BE2C (cell line): ENCODE results near the gene HAT1.

Experiments
- DNase-seq: peaks from one replicate; pipeline ENCODE4 v3.0.0-alpha.2; 2020
- H3K27me3 ChIP-seq: fragments of 250-450 bp; sonication (Bioruptor Pico); 2 replicates; pipeline ENCODE4 v1.5.1; 2020; ENCODE audit warnings: mild to moderate bottlenecking
- H3K36me3 ChIP-seq: fragments of 250-450 bp; sonication (Bioruptor Pico); 2 replicates; pipeline ENCODE4 v1.5.1; 2020; ENCODE audit warnings: mild to moderate bottlenecking
- H3K4me1 ChIP-seq: fragments of 250-450 bp; sonication (Bioruptor Pico); 2 replicates; pipeline ENCODE4 v1.5.1; 2020
- H3K4me3 ChIP-seq: 2 replicates; pipeline ENCODE4 v1.5.1; 2011; ENCODE audit warnings: low read depth, low read length
- H3K9me3 ChIP-seq: fragments of 250-450 bp; sonication (Bioruptor Pico); 2 replicates; pipeline ENCODE4 v1.5.1; 2020
- CTCF ChIP-seq: IDR thresholded peaks from 2 replicates; pipeline ENCODE4 v1.5.1; 2012; ENCODE audit warnings: mild to moderate bottlenecking, low read depth, low read length

Gene HAT1

DNA sequence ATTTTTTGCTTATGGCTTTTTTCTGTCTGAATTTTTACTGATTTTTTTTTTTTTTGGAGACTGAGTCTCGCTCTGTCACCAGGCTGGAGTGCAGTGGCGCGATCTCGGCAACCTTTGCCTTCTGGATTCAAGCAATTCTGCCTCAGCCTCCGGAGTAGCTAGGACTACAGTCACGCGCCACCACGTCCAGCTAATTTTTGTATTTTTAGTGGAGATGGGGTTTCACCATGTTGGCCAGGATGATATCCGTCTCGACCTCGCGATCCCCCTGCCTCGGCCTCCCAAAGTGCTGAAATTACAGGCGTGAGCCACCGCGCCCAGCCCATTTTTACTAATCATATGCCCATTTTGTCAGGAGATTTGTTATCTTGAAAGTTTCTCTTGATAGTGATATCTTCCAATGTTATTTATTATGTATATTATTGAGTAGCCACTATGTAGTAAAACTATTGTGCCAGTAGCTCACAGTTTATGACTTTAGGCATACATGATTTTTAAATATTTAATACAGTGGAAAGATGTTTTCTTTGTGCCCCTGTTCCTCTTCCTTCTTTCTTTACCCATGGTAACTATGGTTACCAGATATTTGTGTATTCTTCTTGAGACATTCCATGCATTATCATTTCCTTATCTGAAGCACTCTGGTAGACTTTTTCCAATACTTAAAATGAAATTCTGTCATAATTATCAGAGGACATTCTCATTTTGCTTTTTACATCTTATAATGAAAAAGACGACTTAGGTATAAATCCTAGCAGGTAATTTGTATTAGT is 2.1 kb downstream of the HAT1 start:
- DNase-seq = no peak
- Histone ChIP-seq H3K27me3 (no peaks in the 10 kb centered on the region), H3K4me3 (no peak overlapping the region), H3K4me1 (no peaks in the 10 kb centered on the region), H3K36me3 (no peaks in the 10 kb centered on the region; the same call in 1 of the 2 replicates), H3K9me3 (no peaks in the 10 kb centered on the region)
- no peak for TF ChIP-seq CTCF

DNA sequence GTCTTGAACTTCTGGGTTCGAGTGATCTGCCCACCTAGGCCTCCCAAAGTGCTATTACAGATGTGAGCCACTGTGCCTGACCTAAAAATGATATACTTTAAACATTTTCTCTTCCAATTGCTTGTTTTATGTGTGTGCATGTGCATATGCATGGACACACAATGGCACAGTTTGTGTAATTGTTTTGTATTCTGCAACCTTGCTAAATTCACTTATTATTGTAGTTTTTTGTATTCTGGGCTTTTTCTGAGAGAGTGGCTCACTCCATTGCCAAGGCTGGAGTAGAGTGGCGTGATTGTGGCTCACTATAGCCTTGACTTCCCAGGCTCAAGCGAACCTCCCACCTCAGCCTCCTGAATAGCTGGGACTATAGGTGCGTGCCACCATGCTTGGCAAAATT is 8.1 kb downstream of the HAT1 start:
- Histone ChIP-seq H3K4me3 (no peak overlapping the region), H3K9me3 (no peaks in the 10 kb centered on the region), H3K4me1 (no peaks in the 10 kb centered on the region), H3K36me3 (no peaks in the 10 kb centered on the region; the same call in 1 of the 2 replicates), H3K27me3 (no peaks in the 10 kb centered on the region)
- TF ChIP-seq CTCF = no peak
- no peak for DNase-seq

GRCh38 chr2:171939058-171939742 is 16.9 kb downstream of the HAT1 start:
- Histone ChIP-seq H3K4me1 (no peaks in the 10 kb centered on the region), H3K27me3 (no peaks in the 10 kb centered on the region), H3K4me3 (no peak overlapping the region), H3K36me3 (no peaks in the 10 kb centered on the region), H3K9me3 (no peaks in the 10 kb centered on the region)
- no peak for DNase-seq
- TF ChIP-seq CTCF = no peak

DNA sequence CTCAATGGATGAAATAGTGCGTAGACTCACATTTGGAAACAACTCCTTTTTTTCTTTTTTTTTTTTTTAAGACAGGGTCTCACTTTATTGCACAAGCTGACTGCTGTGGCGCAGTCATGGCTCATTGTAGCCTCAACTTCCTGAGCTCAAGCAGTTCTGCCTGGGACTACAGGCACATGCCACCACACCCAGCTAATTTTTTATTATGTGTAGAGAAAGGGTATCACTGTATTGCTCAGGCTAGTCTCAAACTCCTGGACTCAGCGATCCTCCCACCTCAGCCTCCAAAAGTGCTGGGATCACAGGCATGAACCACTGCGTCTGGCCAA is 17.4 kb downstream of the HAT1 start:
- no peak for TF ChIP-seq CTCF
- no peaks in the 10 kb centered on the region for H3K9me3 ChIP-seq
- no peak for DNase-seq

DNA sequence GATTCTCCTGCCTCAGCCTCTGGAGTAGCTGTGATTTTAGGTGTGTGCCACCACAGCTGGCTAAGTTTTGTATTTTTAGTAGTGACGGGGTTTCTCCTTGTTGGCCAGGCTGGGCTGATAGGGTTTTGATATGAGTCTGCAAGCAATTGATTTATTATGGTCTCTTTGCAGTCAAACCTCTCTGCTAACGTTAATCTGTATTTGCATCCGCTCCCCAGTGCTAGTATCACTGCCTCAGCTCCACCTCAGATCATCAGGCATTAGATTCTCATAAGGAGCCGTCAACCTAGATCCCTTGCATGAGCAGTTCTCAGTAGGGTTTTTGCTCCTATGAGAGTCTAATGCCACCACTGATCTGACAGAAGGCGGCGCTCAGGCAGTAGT is 19.0 kb downstream of the HAT1 start:
- TF ChIP-seq CTCF = no peak
- no peaks in the 10 kb centered on the region for H3K4me1 ChIP-seq
- no peaks in the 10 kb centered on the region for H3K36me3 ChIP-seq
- no peak overlapping the region for H3K4me3 ChIP-seq
- no peaks in the 10 kb centered on the region for H3K27me3 ChIP-seq
- no peak for DNase-seq
- H3K9me3 ChIP-seq = no peaks in the 10 kb centered on the region

More for the DNA sequence above, 17.4 kb downstream of the HAT1 start:
- Histone ChIP-seq H3K27me3 (no peaks in the 10 kb centered on the region), H3K4me1 (no peaks in the 10 kb centered on the region), H3K36me3 (no peaks in the 10 kb centered on the region), H3K4me3 (no peak overlapping the region)

GRCh38 chr2:171943869-171944268 is 21.6 kb downstream of the HAT1 start:
- DNase-seq = no peak
- H3K27me3 ChIP-seq = no peaks in the 10 kb centered on the region
- TF ChIP-seq CTCF = no peak
- H3K4me1 ChIP-seq = no peaks in the 10 kb centered on the region
- H3K4me3 ChIP-seq = no peak overlapping the region
- no peaks in the 10 kb centered on the region for H3K36me3 ChIP-seq
- no peaks in the 10 kb centered on the region for H3K9me3 ChIP-seq
